ENCODE measurements around the gene SLC35D2.

Gene SLC35D2

GRCh38 chr9:96304230-96304629, 79.3 kb downstream of the SLC35D2 start:
- no peak for DNase-seq

- DNase-seq, result no peak
These were observed 81.5 kb downstream of the SLC35D2 start, which contains the start of gene HSD17B3 for GRCh38 chr9:96302021-96302420. TSS of gene HSD17B3 (minus strand) at chr9:96302176. CDS start at chr9:96302104, 72 bp downstream.

- no peak for DNase-seq
These were observed 83.7 kb downstream of the SLC35D2 start for GRCh38 chr9:96299823-96300222.

GRCh38 chr9:96294159-96294545, 89.4 kb downstream of the SLC35D2 start:
- no peak for DNase-seq

GRCh38 chr9:96293498-96294158, 89.9 kb downstream of the SLC35D2 start:
- no peak for DNase-seq

- DNase-seq, result no peak
These were observed 94.1 kb downstream of the SLC35D2 start for GRCh38 chr9:96289392-96289791.

GRCh38 chr9:96281641-96282040, 101.9 kb downstream of the SLC35D2 start:
- no peak for DNase-seq

- DNase-seq, result no peak
These were observed 103.6 kb downstream of the SLC35D2 start for GRCh38 chr9:96279932-96280331.

GRCh38 chr9:96274939-96275338, 108.6 kb downstream of the SLC35D2 start:
- no peak for DNase-seq
